ENCODE results near the gene SNX11.

Gene SNX11

DNA sequence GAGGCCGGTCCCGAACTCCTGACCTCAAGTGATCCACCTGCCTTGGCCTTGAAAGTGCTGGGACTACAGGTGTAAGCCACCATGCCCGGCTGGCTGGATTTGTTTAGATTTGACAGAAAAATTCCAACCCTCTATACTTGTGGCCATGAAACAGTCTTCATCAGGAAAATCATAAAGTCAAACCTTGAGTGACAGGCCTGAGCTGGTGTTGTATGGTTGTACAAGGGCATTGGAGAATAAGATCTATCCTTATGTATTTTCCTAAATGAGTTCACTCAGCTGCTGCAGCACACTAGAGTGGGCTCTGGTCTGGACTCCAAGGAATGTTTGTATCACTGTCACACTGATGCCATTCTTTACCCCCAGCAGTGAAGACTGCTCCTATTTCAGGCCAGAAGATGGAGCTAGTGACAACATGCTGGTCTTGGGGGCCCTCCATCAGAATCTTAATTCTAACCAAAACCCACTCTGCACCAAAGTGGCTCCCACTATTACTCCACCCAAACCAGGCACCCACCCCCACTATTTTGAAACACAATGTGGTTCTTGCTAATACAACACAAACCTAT is 27.4 kb downstream of the SNX11 start:
- DNase-seq (ENCODE audit: extremely low read depth, low read depth), result no peak

DNA sequence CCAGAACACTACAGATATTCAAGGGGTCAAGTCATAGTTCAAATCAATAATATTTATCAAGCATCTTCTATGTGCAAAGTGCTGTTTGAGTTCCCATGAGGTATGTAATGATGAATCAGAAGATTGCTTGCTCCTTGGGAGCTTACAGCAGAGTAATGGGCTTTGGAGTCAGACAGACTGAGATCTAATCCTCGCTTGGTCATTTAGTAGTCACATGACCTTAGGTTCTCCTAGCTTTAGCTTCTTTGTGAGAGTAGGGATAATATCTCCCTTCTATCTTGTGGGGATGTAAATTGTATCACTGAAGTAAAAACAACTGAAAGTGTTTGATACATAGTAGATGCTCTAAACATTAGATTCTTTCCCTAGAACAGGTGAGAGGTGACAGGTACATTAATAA is 30.1 kb downstream of the SNX11 start:
- no peak for DNase-seq (ENCODE audit: extremely low read depth, low read depth)
- TF ChIP-seq, protein P1, sequence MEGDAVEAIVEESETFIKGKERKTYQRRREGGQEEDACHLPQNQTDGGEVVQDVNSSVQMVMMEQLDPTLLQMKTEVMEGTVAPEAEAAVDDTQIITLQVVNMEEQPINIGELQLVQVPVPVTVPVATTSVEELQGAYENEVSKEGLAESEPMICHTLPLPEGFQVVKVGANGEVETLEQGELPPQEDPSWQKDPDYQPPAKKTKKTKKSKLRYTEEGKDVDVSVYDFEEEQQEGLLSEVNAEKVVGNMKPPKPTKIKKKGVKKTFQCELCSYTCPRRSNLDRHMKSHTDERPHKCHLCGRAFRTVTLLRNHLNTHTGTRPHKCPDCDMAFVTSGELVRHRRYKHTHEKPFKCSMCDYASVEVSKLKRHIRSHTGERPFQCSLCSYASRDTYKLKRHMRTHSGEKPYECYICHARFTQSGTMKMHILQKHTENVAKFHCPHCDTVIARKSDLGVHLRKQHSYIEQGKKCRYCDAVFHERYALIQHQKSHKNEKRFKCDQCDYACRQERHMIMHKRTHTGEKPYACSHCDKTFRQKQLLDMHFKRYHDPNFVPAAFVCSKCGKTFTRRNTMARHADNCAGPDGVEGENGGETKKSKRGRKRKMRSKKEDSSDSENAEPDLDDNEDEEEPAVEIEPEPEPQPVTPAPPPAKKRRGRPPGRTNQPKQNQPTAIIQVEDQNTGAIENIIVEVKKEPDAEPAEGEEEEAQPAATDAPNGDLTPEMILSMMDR (IDR thresholded peaks at IDR 0.05; ENCODE audit: low read depth, low read length), result no peak

More for the DNA sequence above, 27.4 kb downstream of the SNX11 start:
- TF ChIP-seq, protein P1 (IDR thresholded peaks at IDR 0.05; ENCODE audit: low read depth, low read length), result no peak

DNA sequence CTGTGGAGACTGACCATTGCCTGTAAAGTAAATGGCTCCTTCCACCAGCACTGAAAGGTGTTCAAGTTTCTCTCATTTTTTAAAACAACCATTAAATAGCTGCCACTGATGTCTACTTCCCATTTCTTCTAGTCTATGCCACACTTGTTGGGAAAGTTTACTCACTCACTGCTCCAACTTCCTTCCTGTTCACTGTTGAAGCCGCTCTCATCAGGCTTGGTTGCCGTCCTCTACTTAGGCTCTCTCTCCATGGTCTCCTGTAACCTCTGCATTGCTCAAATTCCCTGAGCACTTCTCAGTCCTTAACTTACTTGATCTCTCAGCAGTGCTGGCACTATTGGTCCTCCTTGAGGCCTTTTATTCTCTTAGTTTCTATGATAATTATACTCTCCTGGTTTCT is 32.4 kb downstream of the SNX11 start:
- TF ChIP-seq, protein P1 (IDR thresholded peaks at IDR 0.05; ENCODE audit: low read depth, low read length), result no peak
- no peak for DNase-seq (ENCODE audit: extremely low read depth, low read depth)

DNA sequence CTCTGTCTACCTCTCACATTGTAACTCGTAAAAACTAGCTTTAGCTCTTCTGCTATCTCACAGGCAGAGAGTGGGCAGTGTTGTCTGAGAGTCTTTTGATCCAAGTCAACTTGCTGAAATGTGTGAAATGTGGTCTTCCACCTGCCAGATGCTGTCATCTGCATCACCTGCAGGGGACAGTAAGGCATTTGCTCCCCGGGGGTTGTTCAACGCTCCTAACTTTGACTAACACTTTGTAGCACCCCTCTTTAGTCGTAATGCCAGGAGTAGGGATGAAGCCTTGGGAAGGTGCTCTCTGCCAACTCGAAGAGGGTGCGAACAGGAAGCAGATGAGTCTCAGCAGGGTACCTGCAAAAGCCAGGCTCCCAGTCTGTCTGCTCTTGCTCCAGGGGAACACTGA is 36.1 kb downstream of the SNX11 start:
- TF ChIP-seq, protein P1 (IDR thresholded peaks at IDR 0.05; ENCODE audit: low read depth, low read length), result no peak
- DNase-seq (ENCODE audit: extremely low read depth, low read depth), result no peak

DNA sequence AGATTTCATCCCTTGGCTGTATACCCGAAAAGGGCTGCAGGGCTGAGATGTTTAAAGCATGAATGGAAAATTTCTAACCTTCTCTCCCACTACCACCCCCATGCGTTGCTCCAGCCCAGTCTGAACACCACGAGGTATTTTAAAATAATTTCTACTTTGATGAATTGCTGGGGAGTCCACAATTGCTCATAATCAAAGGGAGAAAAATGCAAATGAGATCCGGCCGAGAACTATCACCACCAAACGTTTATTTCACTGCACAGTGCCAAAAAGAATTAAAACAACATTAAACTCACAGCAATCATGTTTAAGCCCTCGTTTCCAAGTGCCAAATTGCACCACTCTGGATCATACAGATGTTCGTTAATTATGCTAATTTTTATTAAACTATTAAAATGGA is 36.7 kb downstream of the SNX11 start:
- TF ChIP-seq, protein P1 (IDR thresholded peaks at IDR 0.05; ENCODE audit: low read depth, low read length), result no peak
- no peak for DNase-seq (ENCODE audit: extremely low read depth, low read depth)

DNA sequence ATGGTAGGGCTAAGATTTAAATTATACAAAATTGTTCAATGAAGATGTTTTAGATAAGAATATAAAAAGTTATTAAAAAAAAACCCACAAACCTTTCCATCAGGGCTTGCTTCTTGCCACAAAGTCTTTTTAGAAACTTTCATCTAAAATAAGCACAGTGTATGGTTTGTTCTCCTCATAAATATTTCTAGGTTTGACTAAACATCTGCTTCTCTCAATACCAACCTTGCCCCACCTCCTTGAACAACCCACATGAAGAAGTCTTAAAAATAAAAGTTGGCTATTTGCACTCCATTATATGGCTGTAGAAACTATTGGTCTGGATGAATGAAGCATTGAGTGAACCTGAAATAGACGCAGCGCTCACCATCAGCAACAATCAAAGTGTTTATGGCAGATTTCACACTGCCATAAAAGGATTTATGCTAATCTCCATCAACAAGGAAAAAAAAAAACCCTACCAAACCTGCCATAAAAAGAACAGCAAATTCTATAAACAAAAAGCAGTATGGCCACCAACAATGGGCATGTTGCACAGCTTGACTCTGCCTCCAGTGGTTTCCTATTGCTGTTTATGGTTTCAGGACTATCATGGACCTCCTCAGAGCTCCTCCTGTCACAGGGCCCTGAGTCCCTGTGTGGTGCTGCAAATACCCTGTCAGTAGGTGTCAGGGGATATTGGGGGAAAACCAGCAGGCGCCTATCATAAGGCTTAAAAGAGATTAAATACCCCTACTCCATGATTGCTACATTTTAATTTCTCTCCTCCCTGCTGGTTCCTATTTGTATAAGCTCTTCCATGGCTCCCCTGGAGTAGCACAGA is 37.6 kb downstream of the SNX11 start:
- no peak for DNase-seq (ENCODE audit: extremely low read depth, low read depth)
- TF ChIP-seq, protein P1 (IDR thresholded peaks at IDR 0.05; ENCODE audit: low read depth, low read length), result no peak

DNA sequence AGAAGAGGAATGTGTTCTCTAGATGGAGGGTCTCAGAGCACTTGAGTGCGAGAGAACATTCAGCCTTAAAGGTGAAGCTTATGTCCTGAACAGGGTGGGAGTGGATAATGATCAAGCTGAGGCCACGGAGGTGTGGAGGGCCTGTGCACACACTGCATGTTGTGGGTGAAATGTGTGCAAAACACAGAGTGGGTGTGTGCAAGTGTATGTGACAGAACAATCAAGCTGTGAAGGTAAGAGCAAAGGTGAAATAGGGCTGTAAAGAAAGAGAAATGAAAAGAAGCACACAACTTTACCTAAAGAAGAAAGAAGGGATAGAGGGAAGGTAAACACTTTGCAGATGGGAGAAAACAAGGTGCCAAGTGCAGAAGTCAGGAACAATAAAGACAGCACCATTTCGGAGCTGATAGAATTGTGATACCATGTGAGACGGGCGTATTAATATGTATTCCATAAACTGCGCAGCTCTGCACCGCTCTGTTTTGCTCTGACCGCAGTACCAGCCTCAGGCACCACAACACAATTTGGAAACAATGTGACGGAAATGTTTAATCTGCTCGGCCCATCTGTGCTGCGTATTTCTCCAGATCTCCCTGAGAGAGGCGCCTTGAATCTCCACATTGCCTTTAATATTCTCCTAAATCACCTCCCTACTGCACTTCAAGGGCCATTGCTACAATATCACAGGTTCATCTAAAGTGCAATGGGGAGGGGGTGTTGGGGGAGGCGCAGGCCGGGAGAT is 40.6 kb downstream of the SNX11 start:
- no peak for DNase-seq (ENCODE audit: extremely low read depth, low read depth)
- TF ChIP-seq, protein P1 (IDR thresholded peaks at IDR 0.05; ENCODE audit: low read depth, low read length), result no peak

Data from AG09319 (cell line).